Astrocyte (in vitro differentiated cells and primary cell): ENCODE data around the gene OSBPL1A. TPM values are rescaled to one million over a fixed set of nuclear protein-coding genes. Genes with fewer than 3 reads are reported as not detected.

Experiments used
- DNase-seq: peaks from one replicate; pipeline ENCODE4 v3.0.0-alpha.2; 2010; ENCODE audit warnings: low read depth
- FAIRE-seq: peaks from 2 replicates; lab custom pipeline; 2011; peaks lifted over from hg19 to GRCh38; lab: Jason Lieb, UNC
- H2AFZ ChIP-seq: 2 replicates; pipeline ENCODE4 v1.6.0; 2012; ENCODE audit warnings: low read depth, low read length, inconsistent platforms
- H3K27ac ChIP-seq: 2 replicates; pipeline ENCODE4 v1.5.1; 2011; ENCODE audit warnings: low read depth, low read length, inconsistent platforms
- H3K27me3 ChIP-seq: 2 replicates; pipeline ENCODE4 v1.6.0; 2011; ENCODE audit warnings: low read length, inconsistent platforms; ENCODE audit not compliant: insufficient read depth
- H3K36me3 ChIP-seq: 2 replicates; pipeline ENCODE4 v1.5.1; 2011; ENCODE audit warnings: low read length, inconsistent platforms; ENCODE audit not compliant: insufficient read depth
- H3K4me1 ChIP-seq: 2 replicates; pipeline ENCODE4 v1.5.1; 2011; ENCODE audit warnings: low read length, inconsistent platforms; ENCODE audit not compliant: insufficient read depth
- H3K4me2 ChIP-seq: 2 replicates; pipeline ENCODE4 v1.6.0; 2012; ENCODE audit warnings: low read length, inconsistent platforms
- H3K4me3 ChIP-seq: 2 replicates; pipeline ENCODE4 v1.5.1; 2011; ENCODE audit warnings: low read depth, mild to moderate bottlenecking, low read length, inconsistent platforms; ENCODE audit not compliant: insufficient read depth
- H3K79me2 ChIP-seq: 2 replicates; pipeline ENCODE4 v1.6.0; 2012; ENCODE audit warnings: mild to moderate bottlenecking, low read length, inconsistent platforms; ENCODE audit not compliant: insufficient read depth
- H3K9ac ChIP-seq: 2 replicates; pipeline ENCODE4 v1.6.0; 2012; ENCODE audit warnings: mild to moderate bottlenecking, low read length, inconsistent platforms
- H3K9me3 ChIP-seq: 2 replicates; pipeline ENCODE4 v1.5.1; 2012; ENCODE audit warnings: low read depth, mild to moderate bottlenecking, low read length, inconsistent platforms; ENCODE audit not compliant: insufficient read depth
- H4K20me1 ChIP-seq: 2 replicates; pipeline ENCODE4 v1.6.0; 2012; ENCODE audit warnings: low read length, inconsistent platforms; ENCODE audit not compliant: insufficient read depth
- H3K27ac Mint-ChIP-seq: one replicate; pipeline ENCODE4 v1.8.0; 2021; ENCODE audit warnings: mild to moderate bottlenecking, mixed read lengths; ENCODE audit not compliant: unreplicated experiment
- H3K27me3 Mint-ChIP-seq: one replicate; pipeline ENCODE4 v1.8.0; 2021; ENCODE audit warnings: low read depth, mixed read lengths; ENCODE audit not compliant: unreplicated experiment
- H3K36me3 Mint-ChIP-seq: one replicate; pipeline ENCODE4 v1.8.0; 2021; ENCODE audit warnings: low read depth, mixed read lengths; ENCODE audit not compliant: unreplicated experiment
- H3K4me1 Mint-ChIP-seq: one replicate; pipeline ENCODE4 v1.8.0; 2021; ENCODE audit warnings: low read depth, mixed read lengths; ENCODE audit not compliant: unreplicated experiment
- H3K4me3 Mint-ChIP-seq: one replicate; pipeline ENCODE4 v1.8.0; 2021; ENCODE audit warnings: mild to moderate bottlenecking, moderate library complexity, mixed read lengths; ENCODE audit not compliant: unreplicated experiment
- H3K9me3 Mint-ChIP-seq: one replicate; pipeline ENCODE4 v1.8.0; 2021; ENCODE audit warnings: mild to moderate bottlenecking, mixed read lengths; ENCODE audit not compliant: unreplicated experiment
- CTCF ChIP-seq: IDR thresholded peaks from 2 replicates; pipeline ENCODE4 v1.5.1; 2011; ENCODE audit warnings: low read depth, mild to moderate bottlenecking, inconsistent platforms, low read length, moderate library complexity; ENCODE audit not compliant: insufficient read depth
- EZH2 ChIP-seq: IDR thresholded peaks from 2 replicates; pipeline ENCODE4 v1.6.1; 2012; ENCODE audit warnings: mild to moderate bottlenecking, low read length, inconsistent platforms; ENCODE audit not compliant: insufficient read depth
- total RNA-seq: library from RNA; stranded (reverse); gene quantifications from 2 replicates; pipeline ENCODE4 v1.2.1, GENCODE V29; 2021

OSBPL1A gene
- total RNA-seq, 1 donor from 2014 or later, result 27.7 TPM

DNA sequence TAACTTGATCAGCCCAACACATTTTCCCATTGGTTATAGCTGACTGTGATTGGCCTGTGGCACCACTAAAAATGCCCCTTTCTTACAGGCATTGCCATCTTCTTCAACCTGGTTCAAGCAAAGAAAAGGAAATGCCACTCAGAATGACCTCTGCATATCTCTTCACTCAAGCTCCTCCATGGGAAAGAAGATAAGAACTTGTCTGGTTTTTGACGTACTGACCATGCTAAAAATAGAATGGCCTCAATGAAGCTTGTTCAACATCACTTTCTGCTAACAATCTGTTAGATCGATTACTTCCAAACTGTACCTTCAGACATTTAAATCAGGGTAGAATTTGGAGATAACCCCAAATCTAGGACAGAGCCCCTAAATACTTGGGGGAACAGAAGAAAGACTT is 149.3 kb downstream of the OSBPL1A start:
- no peak overlapping the region for H3K27ac Mint-ChIP-seq
- no peak for TF ChIP-seq CTCF
- TF ChIP-seq EZH2, result no peak
- Histone ChIP-seq H3K79me2 (peaks cover 16% of the 10 kb centered on the region), H2AFZ (no peak overlapping the region), H4K20me1 (peaks cover 20% of the 10 kb centered on the region), H3K27ac (no peak overlapping the region), H3K4me3 (no peak overlapping the region), H3K9me3 (no peaks in the 10 kb centered on the region), H3K4me1 (no peaks in the 10 kb centered on the region), H3K9ac (no peak overlapping the region), H3K4me2 (no peak overlapping the region), H3K36me3 (no peaks in the 10 kb centered on the region), H3K27me3 (no peaks in the 10 kb centered on the region)
- peaks cover 3% of the 10 kb centered on the region for H3K4me1 Mint-ChIP-seq
- H3K27me3 Mint-ChIP-seq, result no peaks in the 10 kb centered on the region
- DNase-seq (no peak), FAIRE-seq (no peak)
- peaks cover 2% of the 10 kb centered on the region for H3K36me3 Mint-ChIP-seq
- peaks cover 1% of the 10 kb centered on the region for H3K9me3 Mint-ChIP-seq
- H3K4me3 Mint-ChIP-seq, result no peak overlapping the region

DNA sequence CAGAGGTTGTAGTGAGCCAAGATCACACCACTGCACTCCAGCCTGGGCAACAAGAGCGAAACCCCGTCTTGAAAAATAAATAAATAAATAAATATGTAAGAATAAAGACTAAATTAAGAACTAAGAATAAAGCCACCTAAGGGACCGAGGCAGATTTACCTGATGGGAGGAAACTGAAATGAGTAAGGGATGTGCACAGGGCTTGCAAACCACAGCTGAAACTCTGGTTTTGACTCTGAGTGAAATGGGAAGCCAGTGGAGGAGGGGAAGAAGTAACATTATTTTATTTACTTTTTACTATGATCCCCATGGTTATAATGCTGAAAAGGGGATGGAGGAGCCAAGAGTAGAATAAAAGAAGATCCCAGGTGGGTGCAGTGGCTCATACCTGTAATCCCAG is 151.5 kb downstream of the OSBPL1A start:
- H3K27me3 ChIP-seq, result no peaks in the 10 kb centered on the region
- Mint-ChIP-seq H3K36me3 (peaks cover 2% of the 10 kb centered on the region), H3K4me1 (peaks cover 3% of the 10 kb centered on the region), H3K27me3 (no peaks in the 10 kb centered on the region), H3K4me3 (no peak overlapping the region), H3K9me3 (peaks cover 1% of the 10 kb centered on the region), H3K27ac (no peak overlapping the region)
- H3K79me2 ChIP-seq, result peaks cover 12% of the 10 kb centered on the region
- no peaks in the 10 kb centered on the region for H3K36me3 ChIP-seq
- no peak overlapping the region for H3K27ac ChIP-seq
- peaks cover 20% of the 10 kb centered on the region for H4K20me1 ChIP-seq
- no peak overlapping the region for H2AFZ ChIP-seq
- no peaks in the 10 kb centered on the region for H3K9me3 ChIP-seq
- H3K4me2 ChIP-seq, result no peak overlapping the region
- no peak overlapping the region for H3K9ac ChIP-seq
- TF ChIP-seq EZH2, result no peak
- TF ChIP-seq CTCF, result no peak
- no peak for FAIRE-seq
- DNase-seq, result no peak
- H3K4me3 ChIP-seq, result no peak overlapping the region
- no peaks in the 10 kb centered on the region for H3K4me1 ChIP-seq

DNA sequence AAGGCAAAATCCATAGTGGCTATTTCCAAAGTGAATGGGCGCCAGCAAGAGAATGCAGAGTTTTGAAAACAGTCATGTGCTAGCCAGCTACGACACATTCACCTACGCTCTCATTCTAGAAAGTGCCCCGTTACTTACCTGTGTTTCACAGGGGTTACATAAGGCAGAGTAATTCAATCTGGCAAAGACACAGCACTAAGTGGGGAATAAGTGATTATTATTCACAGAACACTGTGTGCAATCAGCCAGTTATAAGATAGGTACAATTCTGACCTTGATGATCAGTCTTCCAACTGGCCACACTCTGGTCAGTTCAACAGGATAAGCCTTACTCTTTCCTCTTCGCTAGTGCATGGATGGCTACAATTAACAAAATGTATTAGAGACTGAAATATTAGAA is 152.9 kb downstream of the OSBPL1A start:
- Histone ChIP-seq H3K9me3 (no peaks in the 10 kb centered on the region), H3K27ac (no peak overlapping the region), H4K20me1 (peaks cover 16% of the 10 kb centered on the region), H3K4me2 (no peak overlapping the region), H3K4me1 (no peaks in the 10 kb centered on the region), H2AFZ (no peak overlapping the region), H3K27me3 (no peaks in the 10 kb centered on the region), H3K9ac (no peak overlapping the region), H3K4me3 (no peak overlapping the region), H3K79me2 (peaks cover 5% of the 10 kb centered on the region), H3K36me3 (no peaks in the 10 kb centered on the region)
- no peak overlapping the region for H3K4me3 Mint-ChIP-seq
- no peak for TF ChIP-seq EZH2
- TF ChIP-seq CTCF, result no peak
- H3K27ac Mint-ChIP-seq, result no peak overlapping the region
- peaks cover 3% of the 10 kb centered on the region for H3K4me1 Mint-ChIP-seq
- H3K9me3 Mint-ChIP-seq, result peaks cover 1% of the 10 kb centered on the region
- DNase-seq (no peak), FAIRE-seq (no peak)
- H3K27me3 Mint-ChIP-seq, result no peaks in the 10 kb centered on the region
- peaks cover 2% of the 10 kb centered on the region for H3K36me3 Mint-ChIP-seq
